ENCODE results near the gene CYB5D1. TPM values are rescaled to one million over a fixed set of nuclear protein-coding genes. Genes with fewer than 3 reads are reported as not detected.

The CYB5D1 gene
- total and polyA plus RNA-seq, 2 experiments from 2014 or later: 12.2 to 14.1 TPM

DNA sequence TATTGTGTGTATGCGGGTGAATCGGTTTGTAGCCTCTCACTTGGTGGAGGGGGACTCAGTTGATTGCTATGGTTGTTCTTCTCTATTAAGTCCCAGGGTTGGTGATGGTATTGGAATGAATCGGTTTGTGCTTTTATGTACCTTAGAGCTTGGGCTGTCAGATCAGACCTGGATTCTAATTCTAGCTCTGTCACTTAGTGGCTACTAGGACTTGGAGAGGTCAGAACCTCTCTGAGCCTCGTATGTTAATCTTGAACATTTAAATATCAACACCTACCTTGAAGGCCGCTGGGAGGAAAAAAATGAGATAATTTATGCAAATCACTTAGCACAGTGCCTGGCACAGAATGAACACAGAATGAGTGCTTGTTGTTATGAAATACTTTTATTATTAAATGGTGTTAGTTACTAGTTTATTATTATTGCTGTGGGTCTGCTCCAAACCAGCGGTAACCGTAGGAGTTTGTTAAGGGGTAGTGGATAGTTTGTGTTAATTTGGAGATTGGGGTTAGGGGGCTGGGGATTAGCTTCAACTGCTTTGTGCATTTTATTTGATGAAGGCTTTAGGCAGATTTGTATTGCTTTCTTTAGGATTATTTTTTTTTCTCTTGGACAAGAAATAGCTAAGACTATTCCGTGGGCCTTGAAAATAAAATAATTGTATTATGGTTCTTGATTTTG, 20.3 kb upstream of the CYB5D1 start:
- H3K4me1 ChIP-seq (ENCODE audit: insufficient read depth): peaks cover 36% of the 10 kb centered on the region
- H4K20me1 ChIP-seq (ENCODE audit: insufficient read depth, poor library complexity, severe bottlenecking): peaks cover 25% of the 10 kb centered on the region
- no peaks in the 10 kb centered on the region for H3K36me3 ChIP-seq (replicated peaks; ENCODE audit: insufficient read depth, low read depth)
- peak overlapping the region; percentile 29 for H3K4me3 ChIP-seq
- peak overlapping the region; percentile 94 for H3K4me2 ChIP-seq
- H3K9me3 ChIP-seq (ENCODE audit: low read depth): no peaks in the 10 kb centered on the region
- 4% methylated on average over 8 of the region's 8 CpGs for WGBS (ENCODE audit: low lambda C conversion rate, missing lambda C conversion rate)
- no peak for TF ChIP-seq EZH2 (IDR thresholded peaks at IDR 0.05; ENCODE audit: borderline replicate concordance)
- no peaks in the 10 kb centered on the region for H3K9me2 ChIP-seq (replicated peaks; ENCODE audit: insufficient read depth)
- H3K27me3 ChIP-seq: no peaks in the 10 kb centered on the region
- no peak overlapping the region for H2AFZ ChIP-seq
- peak overlapping the region; percentile 99 for H3K27ac ChIP-seq
- peaks cover 40% of the 10 kb centered on the region for H3K79me2 ChIP-seq
- peak; percentile 56 for DNase-seq (ENCODE audit: low spot score)

GRCh38 chr17:7838090-7839075, 19.4 kb upstream of the CYB5D1 start:
- peak; percentile 85 for DNase-seq (ENCODE audit: low spot score)
- Histone ChIP-seq H4K20me1 (ENCODE audit: insufficient read depth, poor library complexity, severe bottlenecking) (peaks cover 25% of the 10 kb centered on the region), H3K9me2 (replicated peaks; ENCODE audit: insufficient read depth) (no peaks in the 10 kb centered on the region), H3K4me1 (ENCODE audit: insufficient read depth) (peaks cover 33% of the 10 kb centered on the region), H3K4me3 (peak overlapping the region; percentile 29), H3K27me3 (no peaks in the 10 kb centered on the region), H3K9me3 (ENCODE audit: low read depth) (no peaks in the 10 kb centered on the region), H3K27ac (peak overlapping the region; percentile 99), H3K36me3 (replicated peaks; ENCODE audit: insufficient read depth, low read depth) (no peaks in the 10 kb centered on the region), H3K4me2 (peak overlapping the region; percentile 94), H2AFZ (no peak overlapping the region), H3K79me2 (peaks cover 46% of the 10 kb centered on the region)
- 11% methylated on average over 7 of the region's 12 CpGs for WGBS (ENCODE audit: low lambda C conversion rate, missing lambda C conversion rate)
- TF ChIP-seq EZH2 (IDR thresholded peaks at IDR 0.05; ENCODE audit: borderline replicate concordance): no peak
- TF ChIP-seq, protein P1, sequence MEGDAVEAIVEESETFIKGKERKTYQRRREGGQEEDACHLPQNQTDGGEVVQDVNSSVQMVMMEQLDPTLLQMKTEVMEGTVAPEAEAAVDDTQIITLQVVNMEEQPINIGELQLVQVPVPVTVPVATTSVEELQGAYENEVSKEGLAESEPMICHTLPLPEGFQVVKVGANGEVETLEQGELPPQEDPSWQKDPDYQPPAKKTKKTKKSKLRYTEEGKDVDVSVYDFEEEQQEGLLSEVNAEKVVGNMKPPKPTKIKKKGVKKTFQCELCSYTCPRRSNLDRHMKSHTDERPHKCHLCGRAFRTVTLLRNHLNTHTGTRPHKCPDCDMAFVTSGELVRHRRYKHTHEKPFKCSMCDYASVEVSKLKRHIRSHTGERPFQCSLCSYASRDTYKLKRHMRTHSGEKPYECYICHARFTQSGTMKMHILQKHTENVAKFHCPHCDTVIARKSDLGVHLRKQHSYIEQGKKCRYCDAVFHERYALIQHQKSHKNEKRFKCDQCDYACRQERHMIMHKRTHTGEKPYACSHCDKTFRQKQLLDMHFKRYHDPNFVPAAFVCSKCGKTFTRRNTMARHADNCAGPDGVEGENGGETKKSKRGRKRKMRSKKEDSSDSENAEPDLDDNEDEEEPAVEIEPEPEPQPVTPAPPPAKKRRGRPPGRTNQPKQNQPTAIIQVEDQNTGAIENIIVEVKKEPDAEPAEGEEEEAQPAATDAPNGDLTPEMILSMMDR (IDR thresholded peaks at IDR 0.05; ENCODE audit: poor library complexity): no peak
- no peak for TF ChIP-seq EZH2phosphoT487 (IDR thresholded peaks at IDR 0.05; ENCODE audit: low read depth, severe bottlenecking, unreplicated experiment)

GRCh38 chr17:7839190-7839875, 18.5 kb upstream of the CYB5D1 start:
- no peak overlapping the region for H2AFZ ChIP-seq
- TF ChIP-seq EZH2 (IDR thresholded peaks at IDR 0.05; ENCODE audit: borderline replicate concordance): no peak
- TF ChIP-seq EZH2phosphoT487 (IDR thresholded peaks at IDR 0.05; ENCODE audit: low read depth, severe bottlenecking, unreplicated experiment): no peak
- TF ChIP-seq, protein P1 (IDR thresholded peaks at IDR 0.05; ENCODE audit: poor library complexity): no peak
- peaks cover 30% of the 10 kb centered on the region for H4K20me1 ChIP-seq (ENCODE audit: insufficient read depth, poor library complexity, severe bottlenecking)
- peak overlapping the region; percentile 99 for H3K27ac ChIP-seq
- DNase-seq (ENCODE audit: low spot score): peak; percentile 56
- peak overlapping the region; percentile 94 for H3K4me2 ChIP-seq
- H3K9me3 ChIP-seq (ENCODE audit: low read depth): no peaks in the 10 kb centered on the region
- 55% methylated on average over 6 of the region's 6 CpGs for WGBS (ENCODE audit: low lambda C conversion rate, missing lambda C conversion rate)
- H3K4me1 ChIP-seq (ENCODE audit: insufficient read depth): peaks cover 30% of the 10 kb centered on the region
- H3K9me2 ChIP-seq (replicated peaks; ENCODE audit: insufficient read depth): no peaks in the 10 kb centered on the region
- H3K79me2 ChIP-seq: peaks cover 50% of the 10 kb centered on the region
- H3K27me3 ChIP-seq: no peaks in the 10 kb centered on the region
- H3K4me3 ChIP-seq: peak overlapping the region; percentile 20
- no peaks in the 10 kb centered on the region for H3K36me3 ChIP-seq (replicated peaks; ENCODE audit: insufficient read depth, low read depth)
